ENCODE measurements around the gene PVALB. TPM values are rescaled to one million over a fixed set of nuclear protein-coding genes. Genes with fewer than 3 reads are reported as not detected.

The PVALB gene
- total RNA-seq, 3 donors from 2014 or later (not counting 1 experiment from before 2014, with no cell fraction given), result 0.99 TPM; not detected in 2

DNA sequence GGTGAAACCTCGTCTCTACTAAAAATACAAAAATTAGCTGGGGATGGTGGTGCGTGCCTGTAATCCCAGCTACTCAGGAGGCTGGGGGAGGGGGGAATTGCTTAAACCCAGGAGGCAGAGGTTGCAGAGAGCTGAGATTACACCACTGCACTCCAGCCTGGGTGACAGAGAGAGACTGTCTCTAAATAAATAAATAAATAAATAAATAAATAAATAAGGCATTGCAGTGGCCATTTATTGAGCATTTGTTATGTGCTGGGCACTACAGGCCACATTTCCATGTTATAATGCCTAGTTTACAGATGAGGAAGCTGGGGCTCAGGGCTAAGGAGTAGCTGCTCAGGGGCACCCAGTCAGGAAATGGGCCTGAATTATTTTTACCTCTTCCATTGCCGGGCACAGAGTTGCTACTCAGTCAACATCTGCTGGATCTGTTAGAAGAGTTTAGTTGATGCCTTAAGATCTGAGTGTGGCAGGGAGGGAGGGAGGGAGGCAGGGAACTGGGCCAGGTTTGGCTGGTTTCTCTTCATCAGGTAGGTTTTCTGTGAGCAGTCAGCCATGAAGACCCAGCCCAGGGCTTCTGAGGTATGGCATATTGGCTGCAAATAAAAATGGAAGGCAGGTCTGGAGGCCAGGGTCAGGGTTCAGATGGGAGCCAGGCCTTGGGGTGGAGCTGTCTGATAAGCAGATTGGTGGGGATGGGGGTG lies 5.6 kb downstream of the PVALB start:
- no peaks in the 10 kb centered on the region for H3K9me3 ChIP-seq (ENCODE audit: control insufficient read depth, insufficient read depth, low read length)
- H3K36me3 ChIP-seq (ENCODE audit: control insufficient read depth, insufficient read depth, low read length), result no peaks in the 10 kb centered on the region
- H3K27ac Mint-ChIP-seq, result no peak overlapping the region
- H3K27ac ChIP-seq (ENCODE audit: low read length), result no peak overlapping the region
- H3K36me3 Mint-ChIP-seq, result no peaks in the 10 kb centered on the region
- TF ChIP-seq, protein P1, sequence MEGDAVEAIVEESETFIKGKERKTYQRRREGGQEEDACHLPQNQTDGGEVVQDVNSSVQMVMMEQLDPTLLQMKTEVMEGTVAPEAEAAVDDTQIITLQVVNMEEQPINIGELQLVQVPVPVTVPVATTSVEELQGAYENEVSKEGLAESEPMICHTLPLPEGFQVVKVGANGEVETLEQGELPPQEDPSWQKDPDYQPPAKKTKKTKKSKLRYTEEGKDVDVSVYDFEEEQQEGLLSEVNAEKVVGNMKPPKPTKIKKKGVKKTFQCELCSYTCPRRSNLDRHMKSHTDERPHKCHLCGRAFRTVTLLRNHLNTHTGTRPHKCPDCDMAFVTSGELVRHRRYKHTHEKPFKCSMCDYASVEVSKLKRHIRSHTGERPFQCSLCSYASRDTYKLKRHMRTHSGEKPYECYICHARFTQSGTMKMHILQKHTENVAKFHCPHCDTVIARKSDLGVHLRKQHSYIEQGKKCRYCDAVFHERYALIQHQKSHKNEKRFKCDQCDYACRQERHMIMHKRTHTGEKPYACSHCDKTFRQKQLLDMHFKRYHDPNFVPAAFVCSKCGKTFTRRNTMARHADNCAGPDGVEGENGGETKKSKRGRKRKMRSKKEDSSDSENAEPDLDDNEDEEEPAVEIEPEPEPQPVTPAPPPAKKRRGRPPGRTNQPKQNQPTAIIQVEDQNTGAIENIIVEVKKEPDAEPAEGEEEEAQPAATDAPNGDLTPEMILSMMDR (IDR thresholded peaks at IDR 0.05), result no peak
- H3K27me3 ChIP-seq (ENCODE audit: control insufficient read depth, insufficient read depth, low read length), result peaks cover 8% of the 10 kb centered on the region
- H3K4me1 ChIP-seq (ENCODE audit: control insufficient read depth, insufficient read depth, low read length), result no peaks in the 10 kb centered on the region
- intact Hi-C loops (cut with micrococcal nuclease), result no loop called here
- no peaks in the 10 kb centered on the region for H3K4me1 Mint-ChIP-seq
- no peak for ATAC-seq
- H3K4me3 ChIP-seq (ENCODE audit: low read length), result no peak overlapping the region
- H3K9me3 Mint-ChIP-seq, result no peaks in the 10 kb centered on the region
- no peak overlapping the region for H3K4me3 Mint-ChIP-seq
- H3K27me3 Mint-ChIP-seq (ENCODE audit: low read depth in 2 of 2), result peaks cover 30 to 38% of the 10 kb centered on the region in 2 donors
- no peak for DNase-seq
- WGBS (ENCODE audit: insufficient coverage), result 63% methylated on average over 2 of the region's 3 CpGs

DNA sequence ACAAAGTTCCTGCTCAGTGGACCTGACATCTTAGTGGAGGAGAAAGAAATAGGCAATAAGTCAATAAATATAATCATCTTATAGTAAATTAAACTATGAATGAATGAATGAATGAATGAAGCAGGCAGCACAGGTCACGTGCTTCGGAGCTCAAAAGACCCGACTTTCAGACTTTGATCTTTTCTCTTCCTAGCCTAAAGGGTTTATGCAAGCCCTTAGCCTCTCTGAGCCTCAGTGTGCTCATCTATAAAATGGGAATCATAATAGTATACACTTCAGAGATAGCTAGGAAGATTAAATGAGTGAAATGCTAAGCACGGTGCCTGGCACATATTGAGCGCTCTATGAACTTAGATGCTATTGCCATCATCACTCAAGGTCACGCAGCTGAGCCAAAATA lies 7.5 kb downstream of the PVALB start:
- ATAC-seq, result no peak
- Histone ChIP-seq H3K27ac (ENCODE audit: low read length) (no peak overlapping the region), H3K9me3 (ENCODE audit: control insufficient read depth, insufficient read depth, low read length) (no peaks in the 10 kb centered on the region), H3K4me1 (ENCODE audit: control insufficient read depth, insufficient read depth, low read length) (no peaks in the 10 kb centered on the region), H3K27me3 (ENCODE audit: control insufficient read depth, insufficient read depth, low read length) (peaks cover 1% of the 10 kb centered on the region), H3K36me3 (ENCODE audit: control insufficient read depth, insufficient read depth, low read length) (no peaks in the 10 kb centered on the region), H3K4me3 (ENCODE audit: low read length) (no peak overlapping the region)
- no peak overlapping the region for H3K4me3 Mint-ChIP-seq
- no peaks in the 10 kb centered on the region for H3K4me1 Mint-ChIP-seq
- intact Hi-C loops (cut with micrococcal nuclease), result no loop called here
- no peaks in the 10 kb centered on the region for H3K9me3 Mint-ChIP-seq
- H3K36me3 Mint-ChIP-seq, result no peaks in the 10 kb centered on the region
- no peak overlapping the region for H3K27ac Mint-ChIP-seq
- 89% methylated on average over 6 of the region's 6 CpGs for WGBS (ENCODE audit: insufficient coverage)
- no peak for DNase-seq
- TF ChIP-seq, protein P1 (IDR thresholded peaks at IDR 0.05), result no peak
- H3K27me3 Mint-ChIP-seq (ENCODE audit: low read depth in 2 of 2), result peaks cover 21 to 33% of the 10 kb centered on the region in 2 donors

DNA sequence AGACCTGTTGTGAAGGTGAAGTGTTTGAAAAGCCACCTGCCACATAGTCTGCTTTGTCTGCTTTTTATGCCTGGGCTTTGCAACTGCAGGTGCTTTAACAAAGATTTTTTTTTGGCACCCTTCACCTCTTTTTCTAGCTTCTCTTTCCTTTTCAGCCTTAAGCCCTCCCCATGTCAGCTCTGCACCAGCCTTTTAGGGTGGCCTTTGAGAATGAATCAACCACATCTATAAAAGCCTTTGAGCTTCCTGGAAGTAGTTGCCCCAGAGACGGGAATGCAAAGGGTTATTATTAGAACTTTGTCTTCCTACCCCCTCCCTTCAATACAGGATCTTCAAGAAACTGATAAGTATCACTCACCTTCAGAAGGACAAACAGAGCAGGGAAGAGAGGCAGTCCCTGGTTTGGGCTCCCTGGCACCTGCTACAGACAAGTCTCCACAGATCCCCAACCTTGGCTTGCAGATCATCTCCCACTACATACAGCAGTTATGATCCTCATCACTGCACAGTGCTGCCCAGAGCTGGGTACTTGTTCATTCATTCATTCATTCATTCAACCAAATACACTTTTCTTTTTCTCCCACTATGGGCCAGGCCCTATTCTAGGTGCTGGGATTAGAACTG lies 8.0 kb downstream of the PVALB start:
- Mint-ChIP-seq H3K4me3 (no peak overlapping the region), H3K9me3 (no peaks in the 10 kb centered on the region), H3K36me3 (no peaks in the 10 kb centered on the region), H3K27me3 (ENCODE audit: low read depth in 2 of 2) (peaks cover 18 to 29% of the 10 kb centered on the region in 2 donors), H3K4me1 (no peaks in the 10 kb centered on the region), H3K27ac (no peak overlapping the region)
- WGBS (ENCODE audit: insufficient coverage), result 0% methylated on average over 1 of the region's 1 CpG
- ATAC-seq (no peak), DNase-seq (peak in 1 of 2 donors; percentile 16)
- H3K4me1 ChIP-seq (ENCODE audit: control insufficient read depth, insufficient read depth, low read length), result no peaks in the 10 kb centered on the region
- H3K36me3 ChIP-seq (ENCODE audit: control insufficient read depth, insufficient read depth, low read length), result no peaks in the 10 kb centered on the region
- no peak overlapping the region for H3K27ac ChIP-seq (ENCODE audit: low read length)
- H3K4me3 ChIP-seq (ENCODE audit: low read length), result no peak overlapping the region
- no peaks in the 10 kb centered on the region for H3K9me3 ChIP-seq (ENCODE audit: control insufficient read depth, insufficient read depth, low read length)
- no peaks in the 10 kb centered on the region for H3K27me3 ChIP-seq (ENCODE audit: control insufficient read depth, insufficient read depth, low read length)
- TF ChIP-seq, protein P1 (IDR thresholded peaks at IDR 0.05), result no peak
- intact Hi-C loops (cut with micrococcal nuclease), result no loop called here
